ENCODE measurements around the gene SYT15.
"Not testable (repeated sequence)": the region's sequence is repeated elsewhere in the genome, so short reads cannot be mapped to it uniquely, and the experiment has no call there.

DNA sequence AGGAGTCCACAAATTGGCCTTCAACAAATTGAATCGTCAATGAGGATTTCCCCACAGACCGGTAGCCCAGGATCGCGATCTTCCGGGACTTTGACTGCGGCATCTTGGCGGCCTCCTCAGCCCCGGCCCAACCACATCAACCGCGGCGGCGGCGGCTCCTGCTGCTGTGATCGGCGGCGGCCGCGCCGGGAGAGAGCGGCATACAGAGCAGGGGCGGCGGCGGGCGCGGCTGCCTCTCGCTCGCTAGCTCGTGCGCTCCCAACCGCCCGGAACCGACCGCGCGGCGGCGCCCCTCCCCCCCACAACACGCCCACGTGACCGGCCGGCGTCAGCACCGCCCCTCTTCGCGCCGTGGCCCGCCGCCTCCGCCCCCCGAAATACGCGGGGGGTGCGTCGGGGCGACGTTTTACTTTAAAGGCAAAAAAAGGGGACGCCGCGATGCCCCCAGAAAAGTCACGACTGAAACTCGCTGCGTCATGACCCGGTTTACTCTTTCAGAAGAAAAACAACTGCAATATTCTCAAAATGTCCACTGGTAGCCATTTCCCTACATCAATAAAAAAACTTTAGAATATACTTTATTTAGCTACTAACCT, 56.5 kb downstream of the SYT15 start:
- TF ChIP-seq, protein P1, sequence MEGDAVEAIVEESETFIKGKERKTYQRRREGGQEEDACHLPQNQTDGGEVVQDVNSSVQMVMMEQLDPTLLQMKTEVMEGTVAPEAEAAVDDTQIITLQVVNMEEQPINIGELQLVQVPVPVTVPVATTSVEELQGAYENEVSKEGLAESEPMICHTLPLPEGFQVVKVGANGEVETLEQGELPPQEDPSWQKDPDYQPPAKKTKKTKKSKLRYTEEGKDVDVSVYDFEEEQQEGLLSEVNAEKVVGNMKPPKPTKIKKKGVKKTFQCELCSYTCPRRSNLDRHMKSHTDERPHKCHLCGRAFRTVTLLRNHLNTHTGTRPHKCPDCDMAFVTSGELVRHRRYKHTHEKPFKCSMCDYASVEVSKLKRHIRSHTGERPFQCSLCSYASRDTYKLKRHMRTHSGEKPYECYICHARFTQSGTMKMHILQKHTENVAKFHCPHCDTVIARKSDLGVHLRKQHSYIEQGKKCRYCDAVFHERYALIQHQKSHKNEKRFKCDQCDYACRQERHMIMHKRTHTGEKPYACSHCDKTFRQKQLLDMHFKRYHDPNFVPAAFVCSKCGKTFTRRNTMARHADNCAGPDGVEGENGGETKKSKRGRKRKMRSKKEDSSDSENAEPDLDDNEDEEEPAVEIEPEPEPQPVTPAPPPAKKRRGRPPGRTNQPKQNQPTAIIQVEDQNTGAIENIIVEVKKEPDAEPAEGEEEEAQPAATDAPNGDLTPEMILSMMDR (CRISPR knock-in tag; IDR thresholded peaks at IDR 0.05), result not testable (repeated sequence)
- not testable (repeated sequence) for TF ChIP-seq ZNF282 (IDR thresholded peaks at IDR 0.05; ENCODE audit: partially characterized antibody)
- TF ChIP-seq, protein P2, sequence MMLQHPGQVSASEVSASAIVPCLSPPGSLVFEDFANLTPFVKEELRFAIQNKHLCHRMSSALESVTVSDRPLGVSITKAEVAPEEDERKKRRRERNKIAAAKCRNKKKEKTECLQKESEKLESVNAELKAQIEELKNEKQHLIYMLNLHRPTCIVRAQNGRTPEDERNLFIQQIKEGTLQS (CRISPR knock-in tag; IDR thresholded peaks at IDR 0.05), result not testable (repeated sequence)
